K562 (cell line): ENCODE data around the gene PITPNC1. TPM values are rescaled to one million over a fixed set of nuclear protein-coding genes. Genes with fewer than 3 reads are reported as not detected.
A peak's percentile ranks its signal among the peaks of the same experiment; 100 is the strongest.

Experiments
- ARID1B ChIP-seq: fragments of 450-650 bp; IDR thresholded peaks from 2 replicates; pipeline ENCODE4 v1.6.1; 2016; ENCODE audit warnings: antibody characterized with exemption, mild to moderate bottlenecking, inconsistent platforms
- ATF1 ChIP-seq, 2 experiments: fragments of 450-650 bp in 1 of 2; IDR thresholded peaks; 2 replicates each; pipeline ENCODE4 v1.6.1; 2016; ENCODE audit warnings: missing compliant biosample characterization in 1 of 2, missing genetic modification characterization in 1 of 2
- HDGF ChIP-seq: fragments of 450-650 bp; IDR thresholded peaks from 2 replicates; pipeline ENCODE4 v1.6.1; 2016
- HLTF ChIP-seq: fragments of 450-650 bp; IDR thresholded peaks from 2 replicates; pipeline ENCODE4 v1.6.1; 2016
- HSF4 ChIP-seq: fragments of 250-450 bp; sonication (Bioruptor Pico); IDR thresholded peaks from 2 replicates; pipeline ENCODE4 v2.1.2; 2022; ENCODE audit warnings: mild to moderate bottlenecking, moderate library complexity, borderline replicate concordance
- MAZ ChIP-seq, 2 experiments: fragments of 450-650 bp in 1 of 2; sonication (generic) in 1 of 2; formaldehyde crosslinking; IDR thresholded peaks in 1 of 2; conservative IDR thresholded peaks in 1 of 2; 2 replicates each; pipeline versions ENCODE4 v1.4.0 to v1.5.0; 2020; ENCODE audit warnings: mild to moderate bottlenecking in 1 of 2, missing genetic modification reagents in 1 of 2
- NRF1 ChIP-seq, 2 experiments: fragments of 450-650 bp; IDR thresholded peaks in 1 of 2; conservative IDR thresholded peaks in 1 of 2; 2 replicates each; pipeline ENCODE4 v1.6.1; 2014; ENCODE audit warnings: mild to moderate bottlenecking in 2 of 2
- PATZ1 ChIP-seq: fragments of 250-450 bp; sonication (Bioruptor Pico); IDR thresholded peaks from 2 replicates; pipeline ENCODE4 v1.5.0; 2020; ENCODE audit warnings: mild to moderate bottlenecking, borderline replicate concordance
- PTRF ChIP-seq: fragments of 450-650 bp; IDR thresholded peaks from 2 replicates; pipeline ENCODE4 v1.6.1; 2016; ENCODE audit warnings: mild to moderate bottlenecking, missing genetic modification characterization, missing compliant biosample characterization
- PYGO2 ChIP-seq: fragments of 450-650 bp; IDR thresholded peaks from 2 replicates; pipeline ENCODE4 v1.6.1; 2016; ENCODE audit warnings: mild to moderate bottlenecking, missing genetic modification characterization, moderate library complexity, missing compliant biosample characterization
- REST ChIP-seq, 2 experiments: fragments of 450-650 bp; formaldehyde crosslinking in 1 of 2; IDR thresholded peaks; 2 replicates each; pipeline versions ENCODE4 v1.4.0 to v1.6.1; 2014 to 2020; ENCODE audit warnings: mild to moderate bottlenecking in 2 of 2, borderline replicate concordance in 1 of 2, low read depth in 1 of 2
- SMARCA4 ChIP-seq: fragments of 450-650 bp; IDR thresholded peaks from 2 replicates; pipeline ENCODE4 v1.6.1; 2016
- TGIF2 ChIP-seq: sonication (generic); formaldehyde crosslinking; IDR thresholded peaks from 2 replicates; pipeline ENCODE4 v1.8.1; 2022; ENCODE audit warnings: mild to moderate bottlenecking, missing genetic modification reagents, moderate library complexity
- ZC3H4 ChIP-seq: sonication (generic); formaldehyde crosslinking; IDR thresholded peaks from 2 replicates; pipeline ENCODE4 v1.9.0; 2021; ENCODE audit warnings: missing genetic modification reagents, borderline replicate concordance
- ZNF347 ChIP-seq: fragments of 450-650 bp; formaldehyde crosslinking; IDR thresholded peaks from 2 replicates; pipeline ENCODE4 v1.4.0; 2020; ENCODE audit warnings: low read depth, mild to moderate bottlenecking, moderate library complexity
- polyA plus RNA-seq, 8 experiments: library from polyadenylated mRNA; depleted of rRNA in 4 of 8; stranded (reverse) in 5 of 8; unstranded in 3 of 8; fragments of >200 nt; fragmentation: Nextera tagmentation in 2 of 8; fragmentation: Illumina TruSeq in 1 of 8; extraction: Ambion mirVana in 2 of 8; extraction: Trizol in 1 of 8; gene quantifications; 2 replicates each; pipeline versions ENCODE4 v1.2.1 to v1.2.3, GENCODE V29; 2011 to 2014; ENCODE audit warnings: inconsistent platforms in 1 of 8, missing spikeins in 1 of 8
- total RNA-seq, 7 experiments: library from RNA; depleted of rRNA in 6 of 7; stranded (reverse); fragments of >200 nt in 6 of 7; fragmentation: Illumina TruSeq in 2 of 7; extraction: Trizol in 2 of 7; gene quantifications; 2 replicates each; pipeline versions ENCODE4 v1.2.1 to v1.2.3, GENCODE V29; 2011 to 2021; ENCODE audit warnings: low replicate concordance in 1 of 7

The PITPNC1 gene
- total and polyA plus RNA-seq, 9 of the 15 experiments (the other 6 are each of a cell fraction or from before 2014, with no cell fraction given) = 0.11 to 1.1 (median 0.65) TPM

DNA sequence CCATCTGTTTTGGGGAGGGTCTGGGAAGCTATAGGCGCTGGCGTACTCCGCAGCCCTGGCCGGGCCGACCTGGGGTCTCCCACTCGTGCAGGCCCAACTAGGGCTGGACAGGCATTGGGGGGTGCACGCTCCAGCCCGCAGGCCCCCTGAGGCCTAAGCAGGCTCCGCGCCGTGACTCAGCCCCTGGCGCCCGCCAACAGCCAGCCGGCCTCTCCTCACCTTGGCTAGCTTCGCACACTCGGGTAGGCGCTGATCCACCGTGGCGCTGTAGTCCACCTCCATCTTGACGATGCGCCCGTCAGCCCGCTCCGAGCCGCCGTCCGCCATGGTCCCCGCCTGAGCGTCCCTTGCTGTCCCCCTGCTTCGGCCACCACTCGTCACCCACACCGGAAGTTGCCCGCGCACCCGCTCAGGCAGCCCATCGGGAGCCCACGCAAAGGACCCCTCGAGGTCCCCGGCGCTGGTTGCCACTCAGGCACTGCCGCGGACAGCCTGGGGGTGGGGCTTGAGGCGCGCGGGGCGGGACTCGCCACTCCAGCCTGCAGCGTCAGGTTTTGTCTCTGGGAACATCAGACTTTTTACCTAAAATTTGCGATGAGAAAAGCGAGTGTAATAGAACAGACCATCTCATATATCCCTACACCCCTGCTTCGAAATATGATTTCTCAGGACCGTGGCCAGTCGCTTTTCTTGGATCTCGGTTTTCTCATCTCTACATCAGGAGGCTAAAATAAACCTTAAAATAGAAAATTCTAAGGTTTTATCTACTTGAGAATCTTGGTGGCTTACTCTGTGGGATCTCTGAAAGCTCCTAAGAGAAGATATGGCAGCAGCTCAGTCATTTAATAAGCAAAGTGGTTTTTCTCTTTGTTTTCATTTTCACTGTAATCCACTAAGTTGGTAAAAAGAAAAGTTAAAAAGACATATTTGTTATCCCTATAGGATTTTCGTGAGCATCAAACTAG is 10.6 kb upstream of the PITPNC1 start, which contains the start of gene PSMD12 (continued):
- TF ChIP-seq REST (IDR thresholded peaks at IDR 0.05; ENCODE audit: borderline replicate concordance) (no peak), REST (CRISPR knock-in tag; IDR thresholded peaks at IDR 0.05; ENCODE audit: low read depth) (no peak; the same call in 1 of the 2 replicates), ARID1B (no peak), PYGO2 (tag) (no peak), HSF4 (no peak), PTRF (tag) (no peak), NRF1 (conservative IDR thresholded peaks at IDR 0.05 in 1 of 2, IDR thresholded peaks at IDR 0.05 in 1 of 2) (peak; percentile 85 to 88), ZNF347 (CRISPR knock-in tag) (no peak), HLTF (no peak; the same call in 1 of the 2 replicates), HDGF (no peak), TGIF2 (CRISPR knock-in tag) (no peak; the same call in 1 of the 2 replicates), PATZ1 (CRISPR knock-in tag) (no peak), SMARCA4 (no peak), ATF1 (CRISPR knock-in tag; IDR thresholded peaks at IDR 0.05) (0 out of 2 replicates have a peak, but pooled peaks have one; percentile 11), ATF1 (tag; IDR thresholded peaks at IDR 0.05) (peak; percentile 79), MAZ (CRISPR knock-in tag; conservative IDR thresholded peaks at IDR 0.05 in 1 of 2, IDR thresholded peaks at IDR 0.05 in 1 of 2) (peak; percentile 63 to 80; a peak in 2 of 4 replicates), ZC3H4 (CRISPR knock-in tag) (no peak)
